ENCODE measurements around the gene RBPJ. TPM values are rescaled to one million over a fixed set of nuclear protein-coding genes. Genes with fewer than 3 reads are reported as not detected.

RBPJ gene
- total and polyA plus RNA-seq, 5 donors from 2014 or later = 68.5 to 120 (median 88.4) TPM

DNA sequence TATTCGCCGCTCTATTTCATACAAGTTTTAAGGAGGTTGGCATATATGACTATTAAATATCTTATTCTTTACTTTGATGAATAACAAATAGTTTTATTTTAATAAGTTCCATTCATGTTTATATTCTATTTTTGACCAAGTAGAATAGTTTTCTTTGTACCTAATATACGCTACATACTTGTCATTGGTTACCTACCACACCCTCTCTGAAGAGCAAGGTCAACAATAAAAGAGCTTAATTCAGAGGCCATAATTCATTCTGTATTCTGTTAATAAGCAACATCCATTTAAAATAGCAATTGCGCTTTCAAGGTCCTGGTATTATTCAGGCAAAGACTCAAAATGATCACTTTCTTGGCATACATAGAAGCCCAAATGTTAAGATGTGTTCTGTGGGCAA lies 24.3 kb upstream of the RBPJ start:
- no peaks in the 10 kb centered on the region for H3K36me3 ChIP-seq (ENCODE audit: control insufficient read depth, insufficient read depth, low read length)
- no peak for ATAC-seq (ENCODE audit: low read depth in 2 of 2)
- no peaks in the 10 kb centered on the region for H3K27me3 Mint-ChIP-seq
- H3K4me1 ChIP-seq (ENCODE audit: control insufficient read depth, insufficient read depth, low read length, poor library complexity, severe bottlenecking) = peaks cover 8% of the 10 kb centered on the region
- no peak overlapping the region for H3K27ac ChIP-seq (ENCODE audit: insufficient read depth, low read length, poor library complexity, severe bottlenecking)
- H3K4me3 ChIP-seq (ENCODE audit: low read depth, low read length) = no peak overlapping the region
- H3K9me3 ChIP-seq (ENCODE audit: control insufficient read depth in 2 of 2, low read length in 2 of 2) = no peaks in the 10 kb centered on the region
- no peaks in the 10 kb centered on the region for H3K27me3 ChIP-seq (ENCODE audit: control insufficient read depth, insufficient read depth, low read length)
- no peaks in the 10 kb centered on the region for H3K9me3 Mint-ChIP-seq
- H3K36me3 Mint-ChIP-seq = no peaks in the 10 kb centered on the region
- H3K4me3 Mint-ChIP-seq = no peak overlapping the region
- H3K27ac Mint-ChIP-seq = no peak overlapping the region
- peaks cover 3 to 29% (median 15%) of the 10 kb centered on the region in 4 donors for H3K4me1 Mint-ChIP-seq
- DNase-seq = no peak

DNA sequence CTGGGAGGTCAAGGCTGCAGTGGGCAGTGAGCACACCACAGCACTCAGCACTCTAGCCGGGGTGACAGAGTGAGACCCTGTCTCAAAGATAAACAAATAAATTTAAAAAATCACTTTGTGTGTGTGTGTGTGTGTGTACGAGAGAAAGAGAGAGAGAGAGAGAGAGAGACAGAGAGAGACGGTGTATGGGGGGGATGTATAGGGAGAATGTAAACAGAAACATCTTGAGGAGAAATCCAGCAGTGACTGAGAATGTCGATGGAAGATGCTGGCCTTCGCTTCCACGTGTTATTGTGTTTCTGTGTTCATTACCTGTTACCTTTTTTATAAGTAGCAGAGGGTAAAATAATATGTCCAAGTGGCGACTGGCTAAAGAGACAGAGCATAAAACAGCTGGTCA lies 23.6 kb upstream of the RBPJ start:
- no peaks in the 10 kb centered on the region for H3K9me3 ChIP-seq (ENCODE audit: control insufficient read depth in 2 of 2, low read length in 2 of 2)
- Mint-ChIP-seq H3K9me3 (no peaks in the 10 kb centered on the region), H3K27ac (no peak overlapping the region), H3K27me3 (no peaks in the 10 kb centered on the region), H3K4me3 (no peak overlapping the region), H3K36me3 (no peaks in the 10 kb centered on the region), H3K4me1 (peaks cover 3 to 29% (median 15%) of the 10 kb centered on the region in 4 donors)
- H3K36me3 ChIP-seq (ENCODE audit: control insufficient read depth, insufficient read depth, low read length) = no peaks in the 10 kb centered on the region
- H3K27ac ChIP-seq (ENCODE audit: insufficient read depth, low read length, poor library complexity, severe bottlenecking) = no peak overlapping the region
- ATAC-seq (ENCODE audit: low read depth in 2 of 2) (no peak), DNase-seq (no peak)
- peaks cover 8% of the 10 kb centered on the region for H3K4me1 ChIP-seq (ENCODE audit: control insufficient read depth, insufficient read depth, low read length, poor library complexity, severe bottlenecking)
- H3K4me3 ChIP-seq (ENCODE audit: low read depth, low read length) = no peak overlapping the region
- H3K27me3 ChIP-seq (ENCODE audit: control insufficient read depth, insufficient read depth, low read length) = no peaks in the 10 kb centered on the region

DNA sequence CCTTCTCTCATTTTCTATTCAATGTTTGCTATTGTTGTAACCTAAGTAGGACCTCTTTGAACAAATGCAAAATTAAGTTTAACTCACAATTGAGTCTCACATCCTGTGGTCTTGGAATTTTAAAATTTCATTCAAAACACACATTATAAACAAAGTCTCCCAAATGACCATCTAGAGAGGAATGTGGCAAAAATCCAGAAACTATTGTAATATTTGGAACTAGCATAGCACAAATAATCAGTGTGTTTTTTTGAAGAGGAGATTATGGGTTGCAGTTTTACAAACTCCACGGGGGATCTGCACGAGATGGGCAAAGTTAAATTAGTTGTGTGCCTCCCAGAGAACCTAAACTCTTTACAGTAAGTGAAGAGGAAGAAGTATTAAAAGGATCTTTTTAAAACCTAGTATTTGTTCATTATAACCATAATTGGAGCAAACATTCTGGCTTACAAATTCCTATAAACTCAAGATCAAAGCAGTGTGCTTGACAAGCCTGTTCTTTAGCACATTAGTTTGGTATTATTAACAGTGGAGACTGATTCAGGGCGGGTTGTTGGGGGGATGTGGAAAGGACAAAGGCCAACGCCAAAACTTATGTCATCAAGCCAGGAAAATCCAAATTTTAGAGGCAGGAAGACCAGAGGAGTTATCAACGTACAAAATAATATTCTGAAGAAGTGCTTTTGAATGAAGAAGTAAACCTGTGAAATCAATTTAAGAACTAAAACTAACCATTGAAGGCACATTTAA lies 22.4 kb upstream of the RBPJ start:
- H3K4me3 ChIP-seq (ENCODE audit: low read depth, low read length) = peak overlapping the region; percentile 90
- no peak for DNase-seq
- no peaks in the 10 kb centered on the region for H3K27me3 ChIP-seq (ENCODE audit: control insufficient read depth, insufficient read depth, low read length)
- Mint-ChIP-seq H3K36me3 (no peaks in the 10 kb centered on the region), H3K4me1 (peaks cover 3 to 29% (median 13%) of the 10 kb centered on the region in 4 donors), H3K27me3 (no peaks in the 10 kb centered on the region), H3K27ac (peak overlapping the region; percentile 15 to 82 (median 50)), H3K9me3 (no peaks in the 10 kb centered on the region), H3K4me3 (peak overlapping the region; percentile 20 to 83 (median 64))
- peak overlapping the region; percentile 66 for H3K27ac ChIP-seq (ENCODE audit: insufficient read depth, low read length, poor library complexity, severe bottlenecking)
- H3K4me1 ChIP-seq (ENCODE audit: control insufficient read depth, insufficient read depth, low read length, poor library complexity, severe bottlenecking) = peaks cover 8% of the 10 kb centered on the region
- no peaks in the 10 kb centered on the region for H3K36me3 ChIP-seq (ENCODE audit: control insufficient read depth, insufficient read depth, low read length)
- no peak for ATAC-seq (ENCODE audit: low read depth in 2 of 2)
- no peaks in the 10 kb centered on the region for H3K9me3 ChIP-seq (ENCODE audit: control insufficient read depth in 2 of 2, low read length in 2 of 2)

DNA sequence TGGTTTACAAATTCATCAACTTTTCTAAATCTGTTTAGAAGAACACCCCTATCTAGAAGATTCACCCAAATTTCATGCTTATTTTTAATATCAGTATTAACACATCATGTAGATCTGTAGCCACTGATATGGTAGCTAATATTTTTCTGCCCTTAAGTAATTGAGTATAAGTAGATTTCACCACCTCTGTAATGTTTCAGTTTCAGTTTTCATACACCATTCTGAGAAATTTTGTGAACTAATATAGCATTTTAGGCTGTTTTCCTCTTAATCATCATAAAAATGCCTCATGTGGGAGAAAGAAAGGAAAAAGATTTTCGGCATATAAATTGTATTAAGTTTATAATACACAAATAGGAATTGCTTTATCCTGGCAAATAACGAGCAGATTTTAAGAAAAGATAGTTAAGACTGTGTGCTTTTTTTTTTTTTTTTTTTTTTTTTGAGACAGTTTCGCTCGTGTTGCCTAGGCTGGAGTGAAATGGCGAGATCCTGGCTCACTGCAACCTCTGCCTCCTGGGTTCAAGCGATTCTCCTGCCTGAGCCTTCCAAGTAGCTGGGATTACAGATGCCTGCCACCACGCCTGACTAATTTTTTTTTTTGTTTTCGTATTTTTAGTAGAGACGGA lies 21.4 kb upstream of the RBPJ start:
- peak overlapping the region; percentile 90 for H3K4me3 ChIP-seq (ENCODE audit: low read depth, low read length)
- Mint-ChIP-seq H3K4me1 (peaks cover 3 to 29% (median 13%) of the 10 kb centered on the region in 4 donors), H3K9me3 (no peaks in the 10 kb centered on the region), H3K36me3 (no peaks in the 10 kb centered on the region), H3K27ac (peak overlapping the region; percentile 15 to 49 (median 23)), H3K27me3 (no peaks in the 10 kb centered on the region), H3K4me3 (peak overlapping the region; percentile 53 to 92 (median 72))
- peaks cover 8% of the 10 kb centered on the region for H3K4me1 ChIP-seq (ENCODE audit: control insufficient read depth, insufficient read depth, low read length, poor library complexity, severe bottlenecking)
- no peaks in the 10 kb centered on the region for H3K36me3 ChIP-seq (ENCODE audit: control insufficient read depth, insufficient read depth, low read length)
- no peaks in the 10 kb centered on the region for H3K9me3 ChIP-seq (ENCODE audit: control insufficient read depth in 2 of 2, low read length in 2 of 2)
- ATAC-seq (ENCODE audit: low read depth in 2 of 2) = peak in 1 of 2 donors; percentile 47
- H3K27ac ChIP-seq (ENCODE audit: insufficient read depth, low read length, poor library complexity, severe bottlenecking) = peak overlapping the region; percentile 66
- no peaks in the 10 kb centered on the region for H3K27me3 ChIP-seq (ENCODE audit: control insufficient read depth, insufficient read depth, low read length)
- DNase-seq = peak in 1 of 3 donors; percentile 62

DNA sequence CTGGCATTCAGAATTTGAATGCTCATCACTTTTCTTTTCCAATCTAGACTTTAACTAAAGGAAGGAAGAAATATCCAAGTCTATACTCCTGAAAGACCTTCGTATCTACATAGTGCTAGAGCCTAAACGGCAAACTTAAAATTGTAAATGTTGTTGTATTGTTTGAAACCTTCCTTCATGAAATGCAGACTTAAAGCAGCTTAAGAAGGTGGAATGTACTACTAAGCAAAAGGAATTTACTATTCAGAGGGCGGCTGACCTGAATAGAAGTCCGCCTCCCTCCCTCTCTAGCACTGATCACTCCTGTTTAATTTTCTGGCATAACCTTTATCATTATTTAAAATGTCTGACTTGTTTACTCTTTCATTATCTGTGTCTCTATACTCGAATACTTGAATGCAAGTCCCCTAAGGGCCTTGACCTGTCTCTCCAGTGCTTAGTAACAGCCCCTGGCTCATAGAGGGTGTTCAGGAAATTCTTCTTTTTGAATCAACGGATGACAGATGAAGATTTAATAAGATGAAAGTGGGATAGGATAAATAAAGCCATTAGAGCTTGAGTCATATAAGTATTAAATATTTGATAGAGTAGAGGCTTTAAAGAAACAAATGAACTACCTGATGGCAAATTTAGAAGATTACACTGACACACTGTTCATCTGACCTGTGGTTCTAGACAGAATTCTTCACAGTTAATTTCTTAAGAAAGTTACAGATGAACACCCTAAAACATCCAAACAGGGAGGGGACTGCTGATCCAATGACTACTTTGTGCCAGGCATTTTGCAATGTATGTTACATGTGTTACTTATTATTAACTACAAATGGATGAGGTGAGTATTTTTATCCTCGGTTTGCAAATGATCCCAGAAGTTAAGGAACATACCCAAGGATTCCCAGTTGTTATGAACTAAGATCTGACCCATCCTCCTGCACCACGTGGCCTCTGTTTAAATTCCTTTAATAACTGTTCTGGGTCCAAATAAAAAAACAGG lies 20.2 kb upstream of the RBPJ start:
- ATAC-seq (ENCODE audit: low read depth in 2 of 2) (no peak), DNase-seq (no peak)
- no peaks in the 10 kb centered on the region for H3K36me3 ChIP-seq (ENCODE audit: control insufficient read depth, insufficient read depth, low read length)
- Mint-ChIP-seq H3K27ac (peak overlapping the region; percentile 0 to 54 (median 49)), H3K36me3 (no peaks in the 10 kb centered on the region), H3K9me3 (no peaks in the 10 kb centered on the region), H3K4me3 (peak overlapping the region; percentile 44 to 63 (median 54)), H3K4me1 (peaks cover 3 to 29% (median 13%) of the 10 kb centered on the region in 4 donors), H3K27me3 (no peaks in the 10 kb centered on the region)
- peak overlapping the region; percentile 90 for H3K4me3 ChIP-seq (ENCODE audit: low read depth, low read length)
- peak overlapping the region; percentile 66 for H3K27ac ChIP-seq (ENCODE audit: insufficient read depth, low read length, poor library complexity, severe bottlenecking)
- no peaks in the 10 kb centered on the region for H3K9me3 ChIP-seq (ENCODE audit: control insufficient read depth in 2 of 2, low read length in 2 of 2)
- H3K4me1 ChIP-seq (ENCODE audit: control insufficient read depth, insufficient read depth, low read length, poor library complexity, severe bottlenecking) = peaks cover 8% of the 10 kb centered on the region
- H3K27me3 ChIP-seq (ENCODE audit: control insufficient read depth, insufficient read depth, low read length) = no peaks in the 10 kb centered on the region

DNA sequence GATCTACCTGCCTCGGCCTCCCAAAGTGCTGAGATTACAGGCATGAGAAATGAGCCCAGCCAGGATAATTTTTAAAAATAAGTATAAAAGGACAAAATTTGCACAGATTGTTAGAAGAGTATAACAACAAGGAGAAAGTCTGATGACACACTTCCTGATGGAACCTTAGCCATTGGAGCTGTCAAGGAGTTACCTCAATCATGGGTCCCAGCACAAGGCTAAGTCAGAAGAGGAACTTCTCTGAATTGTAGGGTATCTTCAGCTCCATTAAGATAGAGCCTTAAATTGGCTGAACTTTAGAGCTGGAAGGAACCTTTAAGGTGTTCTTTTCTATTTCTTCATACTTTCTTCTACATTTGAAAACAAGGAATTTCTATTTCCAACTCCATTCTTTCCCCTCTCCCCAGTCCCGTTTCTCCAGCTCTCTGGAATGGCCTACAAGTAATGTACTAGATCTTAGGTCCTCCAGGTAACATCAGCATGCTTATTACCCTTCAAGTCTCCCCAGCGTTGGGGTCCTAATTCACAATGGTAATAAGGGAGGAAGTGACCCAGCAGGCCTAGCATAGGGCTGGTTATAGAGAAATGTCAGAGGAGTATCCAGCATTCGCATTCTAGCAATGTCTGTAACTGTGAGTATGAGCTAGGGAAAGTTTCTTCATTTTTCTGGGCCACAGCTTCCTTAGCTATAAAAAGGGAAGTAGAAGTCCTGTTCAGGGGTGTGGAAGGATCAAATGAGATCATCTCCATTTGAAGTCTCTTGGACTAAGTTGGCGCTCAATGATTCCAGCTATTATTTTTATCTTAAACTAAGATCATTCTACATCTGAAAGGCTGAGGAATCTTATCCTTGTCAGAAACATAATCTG lies 18.5 kb upstream of the RBPJ start:
- H3K27me3 ChIP-seq (ENCODE audit: control insufficient read depth, insufficient read depth, low read length) = no peaks in the 10 kb centered on the region
- no peak overlapping the region for H3K27ac ChIP-seq (ENCODE audit: insufficient read depth, low read length, poor library complexity, severe bottlenecking)
- Mint-ChIP-seq H3K9me3 (no peaks in the 10 kb centered on the region), H3K27me3 (no peaks in the 10 kb centered on the region), H3K27ac (peak overlapping the region in 1 of 3 donors; percentile 45), H3K4me1 (peaks cover 3 to 29% (median 13%) of the 10 kb centered on the region in 4 donors), H3K36me3 (no peaks in the 10 kb centered on the region), H3K4me3 (no peak overlapping the region)
- H3K4me3 ChIP-seq (ENCODE audit: low read depth, low read length) = no peak overlapping the region
- ATAC-seq (ENCODE audit: low read depth in 2 of 2) = no peak
- DNase-seq = no peak
- H3K9me3 ChIP-seq (ENCODE audit: control insufficient read depth in 2 of 2, low read length in 2 of 2) = no peaks in the 10 kb centered on the region
- peaks cover 8% of the 10 kb centered on the region for H3K4me1 ChIP-seq (ENCODE audit: control insufficient read depth, insufficient read depth, low read length, poor library complexity, severe bottlenecking)
- no peaks in the 10 kb centered on the region for H3K36me3 ChIP-seq (ENCODE audit: control insufficient read depth, insufficient read depth, low read length)

DNA sequence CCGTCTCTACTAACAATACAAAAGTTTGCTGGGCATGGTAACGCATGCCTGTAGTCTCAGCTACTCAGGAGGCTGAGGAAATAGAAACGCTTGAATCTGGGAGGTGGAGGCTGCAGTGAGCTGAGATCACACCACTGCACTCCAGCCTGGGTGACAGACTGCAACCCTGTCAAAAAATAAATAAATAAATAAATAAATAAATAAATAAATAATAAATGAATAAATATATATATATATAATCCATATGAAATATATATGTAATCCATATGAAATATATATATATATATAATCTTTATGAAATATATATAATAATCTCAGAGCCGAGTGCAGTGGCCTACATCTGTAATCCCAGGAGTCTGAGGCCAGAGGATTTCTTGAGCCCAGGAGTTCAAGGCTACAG lies 17.8 kb upstream of the RBPJ start:
- Mint-ChIP-seq H3K36me3 (no peaks in the 10 kb centered on the region), H3K4me3 (no peak overlapping the region), H3K9me3 (no peaks in the 10 kb centered on the region), H3K27ac (no peak overlapping the region), H3K27me3 (no peaks in the 10 kb centered on the region), H3K4me1 (peaks cover 3 to 29% (median 13%) of the 10 kb centered on the region in 4 donors)
- H3K27me3 ChIP-seq (ENCODE audit: control insufficient read depth, insufficient read depth, low read length) = no peaks in the 10 kb centered on the region
- H3K36me3 ChIP-seq (ENCODE audit: control insufficient read depth, insufficient read depth, low read length) = no peaks in the 10 kb centered on the region
- no peak for ATAC-seq (ENCODE audit: low read depth in 2 of 2)
- no peak for DNase-seq
- H3K27ac ChIP-seq (ENCODE audit: insufficient read depth, low read length, poor library complexity, severe bottlenecking) = no peak overlapping the region
- H3K4me1 ChIP-seq (ENCODE audit: control insufficient read depth, insufficient read depth, low read length, poor library complexity, severe bottlenecking) = peaks cover 8% of the 10 kb centered on the region
- H3K9me3 ChIP-seq (ENCODE audit: control insufficient read depth in 2 of 2, low read length in 2 of 2) = no peaks in the 10 kb centered on the region
- H3K4me3 ChIP-seq (ENCODE audit: low read depth, low read length) = no peak overlapping the region
